Subcutaneous abdominal adipose tissue (tissue), 5 donors: ENCODE results near the gene SCAF1.
A peak's percentile ranks its signal among the peaks of the same experiment; 100 is the strongest.
"Not testable (repeated sequence)": the region's sequence is repeated elsewhere in the genome, so short reads cannot be mapped to it uniquely, and the experiment has no call there.

Experiments
- H3K27ac ChIP-seq: one replicate; pipeline ENCODE4 v1.7.0; 2013; ENCODE audit warnings: low read depth, mild to moderate bottlenecking, inconsistent platforms, low read length, moderate library complexity
- H3K27me3 ChIP-seq, 5 donors: one replicate each; pipeline ENCODE4 v1.7.0; 2013; ENCODE audit warnings: low read length in 5 of 5, inconsistent platforms in 1 of 5; ENCODE audit not compliant: control insufficient read depth in 5 of 5, insufficient read depth in 4 of 5
- H3K36me3 ChIP-seq, 5 donors: one replicate each; pipeline ENCODE4 v1.7.0; 2013; ENCODE audit warnings: low read length in 5 of 5; ENCODE audit not compliant: control insufficient read depth in 5 of 5, insufficient read depth in 5 of 5
- H3K4me1 ChIP-seq, 5 donors: one replicate each; pipeline ENCODE4 v1.7.0; 2013; ENCODE audit warnings: low read length in 5 of 5, mild to moderate bottlenecking in 3 of 5, moderate library complexity in 1 of 5; ENCODE audit not compliant: control insufficient read depth in 5 of 5, insufficient read depth in 5 of 5
- H3K4me3 ChIP-seq, 5 donors: one replicate each; pipeline ENCODE4 v1.7.0; 2013; ENCODE audit warnings: low read length in 5 of 5, low read depth in 1 of 5
- H3K9ac ChIP-seq, 5 donors: one replicate each; pipeline ENCODE4 v1.7.0; 2013; ENCODE audit warnings: low read length in 5 of 5, mild to moderate bottlenecking in 4 of 5, moderate library complexity in 3 of 5
- H3K9me3 ChIP-seq, 5 donors: one replicate each; pipeline ENCODE4 v1.7.0; 2013; ENCODE audit warnings: low read length in 5 of 5; ENCODE audit not compliant: control insufficient read depth in 5 of 5
- donor health status: healthy.
- donor health status: healthy.
- donor health status: healthy.
- donor health status: healthy.
- donor health status: healthy.

Gene SCAF1

GRCh38 chr19:49632576-49632975, 9.4 kb upstream of the SCAF1 start:
- no peak overlapping the region for H3K4me3 ChIP-seq
- H3K36me3 ChIP-seq: peaks cover 0 to 24% (median 17%) of the 10 kb centered on the region in 5 donors
- H3K9me3 ChIP-seq: no peaks in the 10 kb centered on the region
- H3K9ac ChIP-seq: no peak overlapping the region
- H3K27me3 ChIP-seq: no peaks in the 10 kb centered on the region
- H3K4me1 ChIP-seq: peaks cover 7 to 42% (median 27%) of the 10 kb centered on the region in 5 donors
- H3K27ac ChIP-seq: no peak overlapping the region

- not testable (repeated sequence) for H3K27ac ChIP-seq
These were observed 8.7 kb upstream of the SCAF1 start for GRCh38 chr19:49633273-49633672.

GRCh38 chr19:49635530-49636232, 6.3 kb upstream of the SCAF1 start:
- Histone ChIP-seq H3K27me3 (peaks cover 0 to 5% (median 0%) of the 10 kb centered on the region in 5 donors), H3K36me3 (peaks cover 0 to 20% (median 17%) of the 10 kb centered on the region in 5 donors), H3K27ac (peak overlapping the region; percentile 57), H3K9me3 (no peaks in the 10 kb centered on the region), H3K4me1 (peaks cover 17 to 54% (median 42%) of the 10 kb centered on the region in 5 donors), H3K4me3 (no peak overlapping the region), H3K9ac (peak overlapping the region in 1 of 5 donors; percentile 13)

More at GRCh38 chr19:49633273-49633672, 8.7 kb upstream of the SCAF1 start:
- H3K9ac ChIP-seq, H3K9me3 ChIP-seq, H3K27me3 ChIP-seq, H3K4me3 ChIP-seq: not testable (repeated sequence)
- peaks cover 7 to 49% (median 34%) of the 10 kb centered on the region in 5 donors for H3K4me1 ChIP-seq
- H3K36me3 ChIP-seq: peaks cover 0 to 20% (median 17%) of the 10 kb centered on the region in 5 donors

GRCh38 chr19:49636233-49636932, 5.6 kb upstream of the SCAF1 start:
- Histone ChIP-seq H3K27ac (no peak overlapping the region), H3K9me3 (no peaks in the 10 kb centered on the region), H3K9ac (no peak overlapping the region), H3K36me3 (peaks cover 0 to 20% (median 17%) of the 10 kb centered on the region in 5 donors), H3K27me3 (peaks cover 0 to 5% (median 0%) of the 10 kb centered on the region in 5 donors), H3K4me1 (peaks cover 14 to 55% (median 40%) of the 10 kb centered on the region in 5 donors), H3K4me3 (no peak overlapping the region)

GRCh38 chr19:49637821-49638738, 3.9 kb upstream of the SCAF1 start:
- Histone ChIP-seq H3K9me3 (no peaks in the 10 kb centered on the region), H3K27ac (peak overlapping the region; percentile 100), H3K4me3 (peak overlapping the region; percentile 55 to 89 (median 84)), H3K4me1 (peaks cover 17 to 60% (median 49%) of the 10 kb centered on the region in 5 donors), H3K36me3 (peaks cover 0 to 20% (median 17%) of the 10 kb centered on the region in 5 donors), H3K9ac (peak overlapping the region; percentile 55 to 75 (median 65)), H3K27me3 (peaks cover 0 to 5% (median 0%) of the 10 kb centered on the region in 5 donors)

GRCh38 chr19:49639401-49640112, 2.5 kb upstream of the SCAF1 start:
- Histone ChIP-seq H3K27ac (peak overlapping the region; percentile 100), H3K4me1 (peaks cover 17 to 69% (median 60%) of the 10 kb centered on the region in 5 donors), H3K9ac (peak overlapping the region in 4 of 5 donors; percentile 77 to 93 (median 86)), H3K27me3 (peaks cover 0 to 5% (median 0%) of the 10 kb centered on the region in 5 donors), H3K36me3 (peaks cover 0 to 20% (median 17%) of the 10 kb centered on the region in 5 donors), H3K9me3 (no peaks in the 10 kb centered on the region), H3K4me3 (peak overlapping the region; percentile 77 to 89 (median 85))

- peak within 1 kb of the TSS; percentile 100 for H3K27ac ChIP-seq
- peaks cover 0 to 5% (median 0%) of the 10 kb centered on the region in 5 donors for H3K27me3 ChIP-seq
- peak within 1 kb of the TSS; percentile 77 to 89 (median 85) for H3K4me3 ChIP-seq
- H3K4me1 ChIP-seq: peaks cover 17 to 75% (median 66%) of the 10 kb centered on the region in 5 donors
- H3K9me3 ChIP-seq: no peaks in the 10 kb centered on the region
- H3K9ac ChIP-seq: peak within 1 kb of the TSS; percentile 94 to 100 (median 98)
- H3K36me3 ChIP-seq: peaks cover 0 to 19% (median 16%) of the 10 kb centered on the region in 5 donors
These were observed 1.7 kb upstream of the SCAF1 start, which contains the start of gene RRAS for GRCh38 chr19:49640113-49640898. TSS of gene RRAS (minus strand) at chr19:49640143. CDS start at chr19:49640098, 45 bp downstream.

GRCh38 chr19:49642492-49643035, 555 bp downstream of the SCAF1 start:
- Histone ChIP-seq H3K36me3 (peaks cover 0 to 26% (median 24%) of the 10 kb centered on the region in 5 donors), H3K27me3 (peaks cover 0 to 5% (median 0%) of the 10 kb centered on the region in 5 donors), H3K4me1 (peaks cover 17 to 67% (median 62%) of the 10 kb centered on the region in 5 donors), H3K4me3 (peak overlapping the region; percentile 89 to 99 (median 95)), H3K27ac (peak overlapping the region; percentile 91), H3K9me3 (no peaks in the 10 kb centered on the region), H3K9ac (peak overlapping the region; percentile 98 to 100 (median 100))
